K562 (cell line): ENCODE data around the gene PCDHGA8. TPM values are rescaled to one million over a fixed set of nuclear protein-coding genes. Genes with fewer than 3 reads are reported as not detected.

Experiments used
- PHB2 ChIP-seq: fragments of 450-650 bp; IDR thresholded peaks from 2 replicates; pipeline ENCODE4 v1.6.1; 2017; ENCODE audit warnings: low read depth
- RAD21 ChIP-seq, 2 experiments: fragments of 250-450 bp in 1 of 2; fragments of 450-650 bp in 1 of 2; sonication (Bioruptor Pico) in 1 of 2; formaldehyde crosslinking in 1 of 2; IDR thresholded peaks in 1 of 2; conservative IDR thresholded peaks in 1 of 2; 2 replicates each; pipeline versions ENCODE4 v1.4.0 to v1.8.0; 2020 to 2022; ENCODE audit warnings: mild to moderate bottlenecking in 2 of 2, moderate library complexity in 1 of 2
- XRCC4 ChIP-seq: IDR thresholded peaks from one replicate; pipeline ENCODE4 v1.6.1; 2011; ENCODE audit not compliant: insufficient read depth, insufficient read length; ENCODE audit errors: extremely low read depth
- polyA plus RNA-seq, 8 experiments: library from polyadenylated mRNA; depleted of rRNA in 4 of 8; stranded (reverse) in 5 of 8; unstranded in 3 of 8; fragments of >200 nt; fragmentation: Nextera tagmentation in 2 of 8; fragmentation: Illumina TruSeq in 1 of 8; extraction: Ambion mirVana in 2 of 8; extraction: Trizol in 1 of 8; gene quantifications; 2 replicates each; pipeline versions ENCODE4 v1.2.1 to v1.2.3, GENCODE V29; 2011 to 2014; ENCODE audit warnings: inconsistent platforms in 1 of 8, missing spikeins in 1 of 8
- total RNA-seq, 7 experiments: library from RNA; depleted of rRNA in 6 of 7; stranded (reverse); fragments of >200 nt in 6 of 7; fragmentation: Illumina TruSeq in 2 of 7; extraction: Trizol in 2 of 7; gene quantifications; 2 replicates each; pipeline versions ENCODE4 v1.2.1 to v1.2.3, GENCODE V29; 2011 to 2021; ENCODE audit warnings: low replicate concordance in 1 of 7
- TF ChIP-seq, protein P1 (sequence below): fragments of 450-650 bp; IDR thresholded peaks from 2 replicates; pipeline ENCODE4 v1.6.1; 2018; ENCODE audit not compliant: partially characterized antibody
- TF ChIP-seq, protein P2 (sequence below), 2 experiments: fragments of 450-650 bp; formaldehyde crosslinking in 1 of 2; IDR thresholded peaks; 2 replicates each; pipeline versions ENCODE4 v1.4.0 to v1.6.1; 2014 to 2020; ENCODE audit warnings: mild to moderate bottlenecking in 2 of 2, borderline replicate concordance in 1 of 2, low read depth in 1 of 2
- TF ChIP-seq, protein P3 (sequence below): fragments of 450-650 bp; conservative IDR thresholded peaks from 2 replicates; pipeline ENCODE4 v1.6.1; 2016; ENCODE audit warnings: missing genetic modification characterization, low read depth, mild to moderate bottlenecking, missing compliant biosample characterization, moderate library complexity
- TF ChIP-seq, protein P4 (sequence below): fragments of 450-650 bp; IDR thresholded peaks from 2 replicates; pipeline ENCODE4 v1.7.0; 2016; ENCODE audit warnings: borderline replicate concordance
- TF ChIP-seq, protein P5 (sequence below): fragments of 450-650 bp; IDR thresholded peaks from 2 replicates; pipeline ENCODE4 v1.6.1; 2016; ENCODE audit warnings: borderline replicate concordance

PCDHGA8 gene
- total and polyA plus RNA-seq, 9 of the 15 experiments (the other 6 are each of a cell fraction or from before 2014, with no cell fraction given): 0.04 to 0.11 (median 0.07) TPM; not detected in 2

DNA sequence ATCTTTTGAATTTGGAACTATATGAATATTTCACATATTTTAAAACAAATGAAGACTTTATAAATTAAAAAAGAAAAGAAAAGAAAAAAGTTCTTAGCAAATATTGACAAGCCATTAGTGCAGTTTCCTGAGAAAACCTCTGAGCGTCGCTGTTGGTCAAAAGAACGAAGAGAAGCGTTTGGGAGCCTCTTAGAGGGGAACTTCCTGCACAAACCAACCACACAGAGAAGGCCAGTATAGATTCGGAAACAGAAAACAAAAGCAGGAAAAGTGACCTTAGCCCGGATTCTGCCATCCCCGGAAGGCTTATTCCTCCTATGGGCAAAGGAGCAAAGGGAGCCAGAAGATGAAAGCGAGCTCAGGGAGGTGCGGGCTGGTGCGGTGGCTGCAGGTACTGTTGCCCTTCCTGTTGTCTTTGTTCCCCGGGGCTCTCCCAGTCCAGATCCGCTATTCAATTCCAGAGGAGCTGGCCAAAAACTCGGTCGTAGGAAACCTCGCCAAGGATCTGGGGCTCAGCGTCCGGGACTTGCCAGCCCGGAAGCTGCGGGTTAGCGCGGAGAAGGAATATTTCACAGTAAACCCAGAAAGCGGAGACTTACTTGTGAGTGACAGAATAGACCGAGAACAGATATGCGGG lies 32.5 kb upstream of the PCDHGA8 start, which contains the start of gene PCDHGB2 (continued):
- TF ChIP-seq, protein P1, sequence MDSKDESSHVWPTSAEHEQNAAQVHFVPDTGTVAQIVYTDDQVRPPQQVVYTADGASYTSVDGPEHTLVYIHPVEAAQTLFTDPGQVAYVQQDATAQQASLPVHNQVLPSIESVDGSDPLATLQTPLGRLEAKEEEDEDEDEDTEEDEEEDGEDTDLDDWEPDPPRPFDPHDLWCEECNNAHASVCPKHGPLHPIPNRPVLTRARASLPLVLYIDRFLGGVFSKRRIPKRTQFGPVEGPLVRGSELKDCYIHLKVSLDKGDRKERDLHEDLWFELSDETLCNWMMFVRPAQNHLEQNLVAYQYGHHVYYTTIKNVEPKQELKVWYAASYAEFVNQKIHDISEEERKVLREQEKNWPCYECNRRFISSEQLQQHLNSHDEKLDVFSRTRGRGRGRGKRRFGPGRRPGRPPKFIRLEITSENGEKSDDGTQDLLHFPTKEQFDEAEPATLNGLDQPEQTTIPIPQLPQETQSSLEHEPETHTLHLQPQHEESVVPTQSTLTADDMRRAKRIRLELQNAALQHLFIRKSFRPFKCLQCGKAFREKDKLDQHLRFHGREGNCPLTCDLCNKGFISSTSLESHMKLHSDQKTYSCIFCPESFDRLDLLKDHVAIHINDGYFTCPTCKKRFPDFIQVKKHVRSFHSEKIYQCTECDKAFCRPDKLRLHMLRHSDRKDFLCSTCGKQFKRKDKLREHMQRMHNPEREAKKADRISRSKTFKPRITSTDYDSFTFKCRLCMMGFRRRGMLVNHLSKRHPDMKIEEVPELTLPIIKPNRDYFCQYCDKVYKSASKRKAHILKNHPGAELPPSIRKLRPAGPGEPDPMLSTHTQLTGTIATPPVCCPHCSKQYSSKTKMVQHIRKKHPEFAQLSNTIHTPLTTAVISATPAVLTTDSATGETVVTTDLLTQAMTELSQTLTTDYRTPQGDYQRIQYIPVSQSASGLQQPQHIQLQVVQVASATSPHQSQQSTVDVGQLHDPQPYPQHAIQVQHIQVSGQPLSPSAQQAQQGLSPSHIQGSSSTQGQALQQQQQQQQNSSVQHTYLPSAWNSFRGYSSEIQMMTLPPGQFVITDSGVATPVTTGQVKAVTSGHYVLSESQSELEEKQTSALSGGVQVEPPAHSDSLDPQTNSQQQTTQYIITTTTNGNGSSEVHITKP: no peak
- TF ChIP-seq RAD21 (CRISPR knock-in tag; conservative IDR thresholded peaks at IDR 0.05 in 1 of 2, IDR thresholded peaks at IDR 0.05 in 1 of 2): peak; percentile 12 to 35; a peak in 2 of 4 replicates
- TF ChIP-seq, protein P2, sequence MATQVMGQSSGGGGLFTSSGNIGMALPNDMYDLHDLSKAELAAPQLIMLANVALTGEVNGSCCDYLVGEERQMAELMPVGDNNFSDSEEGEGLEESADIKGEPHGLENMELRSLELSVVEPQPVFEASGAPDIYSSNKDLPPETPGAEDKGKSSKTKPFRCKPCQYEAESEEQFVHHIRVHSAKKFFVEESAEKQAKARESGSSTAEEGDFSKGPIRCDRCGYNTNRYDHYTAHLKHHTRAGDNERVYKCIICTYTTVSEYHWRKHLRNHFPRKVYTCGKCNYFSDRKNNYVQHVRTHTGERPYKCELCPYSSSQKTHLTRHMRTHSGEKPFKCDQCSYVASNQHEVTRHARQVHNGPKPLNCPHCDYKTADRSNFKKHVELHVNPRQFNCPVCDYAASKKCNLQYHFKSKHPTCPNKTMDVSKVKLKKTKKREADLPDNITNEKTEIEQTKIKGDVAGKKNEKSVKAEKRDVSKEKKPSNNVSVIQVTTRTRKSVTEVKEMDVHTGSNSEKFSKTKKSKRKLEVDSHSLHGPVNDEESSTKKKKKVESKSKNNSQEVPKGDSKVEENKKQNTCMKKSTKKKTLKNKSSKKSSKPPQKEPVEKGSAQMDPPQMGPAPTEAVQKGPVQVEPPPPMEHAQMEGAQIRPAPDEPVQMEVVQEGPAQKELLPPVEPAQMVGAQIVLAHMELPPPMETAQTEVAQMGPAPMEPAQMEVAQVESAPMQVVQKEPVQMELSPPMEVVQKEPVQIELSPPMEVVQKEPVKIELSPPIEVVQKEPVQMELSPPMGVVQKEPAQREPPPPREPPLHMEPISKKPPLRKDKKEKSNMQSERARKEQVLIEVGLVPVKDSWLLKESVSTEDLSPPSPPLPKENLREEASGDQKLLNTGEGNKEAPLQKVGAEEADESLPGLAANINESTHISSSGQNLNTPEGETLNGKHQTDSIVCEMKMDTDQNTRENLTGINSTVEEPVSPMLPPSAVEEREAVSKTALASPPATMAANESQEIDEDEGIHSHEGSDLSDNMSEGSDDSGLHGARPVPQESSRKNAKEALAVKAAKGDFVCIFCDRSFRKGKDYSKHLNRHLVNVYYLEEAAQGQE (IDR thresholded peaks at IDR 0.05; ENCODE audit: borderline replicate concordance): peak; percentile 15; the same call in 1 of the 2 replicates
- TF ChIP-seq, protein P2 (CRISPR knock-in tag; IDR thresholded peaks at IDR 0.05; ENCODE audit: low read depth): no peak
- TF ChIP-seq, protein P3, sequence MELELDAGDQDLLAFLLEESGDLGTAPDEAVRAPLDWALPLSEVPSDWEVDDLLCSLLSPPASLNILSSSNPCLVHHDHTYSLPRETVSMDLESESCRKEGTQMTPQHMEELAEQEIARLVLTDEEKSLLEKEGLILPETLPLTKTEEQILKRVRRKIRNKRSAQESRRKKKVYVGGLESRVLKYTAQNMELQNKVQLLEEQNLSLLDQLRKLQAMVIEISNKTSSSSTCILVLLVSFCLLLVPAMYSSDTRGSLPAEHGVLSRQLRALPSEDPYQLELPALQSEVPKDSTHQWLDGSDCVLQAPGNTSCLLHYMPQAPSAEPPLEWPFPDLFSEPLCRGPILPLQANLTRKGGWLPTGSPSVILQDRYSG (tag): no peak
- no peak for TF ChIP-seq XRCC4
- TF ChIP-seq PHB2: no peak
- TF ChIP-seq, protein P4, sequence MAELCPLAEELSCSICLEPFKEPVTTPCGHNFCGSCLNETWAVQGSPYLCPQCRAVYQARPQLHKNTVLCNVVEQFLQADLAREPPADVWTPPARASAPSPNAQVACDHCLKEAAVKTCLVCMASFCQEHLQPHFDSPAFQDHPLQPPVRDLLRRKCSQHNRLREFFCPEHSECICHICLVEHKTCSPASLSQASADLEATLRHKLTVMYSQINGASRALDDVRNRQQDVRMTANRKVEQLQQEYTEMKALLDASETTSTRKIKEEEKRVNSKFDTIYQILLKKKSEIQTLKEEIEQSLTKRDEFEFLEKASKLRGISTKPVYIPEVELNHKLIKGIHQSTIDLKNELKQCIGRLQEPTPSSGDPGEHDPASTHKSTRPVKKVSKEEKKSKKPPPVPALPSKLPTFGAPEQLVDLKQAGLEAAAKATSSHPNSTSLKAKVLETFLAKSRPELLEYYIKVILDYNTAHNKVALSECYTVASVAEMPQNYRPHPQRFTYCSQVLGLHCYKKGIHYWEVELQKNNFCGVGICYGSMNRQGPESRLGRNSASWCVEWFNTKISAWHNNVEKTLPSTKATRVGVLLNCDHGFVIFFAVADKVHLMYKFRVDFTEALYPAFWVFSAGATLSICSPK: no peak
- TF ChIP-seq, protein P5, sequence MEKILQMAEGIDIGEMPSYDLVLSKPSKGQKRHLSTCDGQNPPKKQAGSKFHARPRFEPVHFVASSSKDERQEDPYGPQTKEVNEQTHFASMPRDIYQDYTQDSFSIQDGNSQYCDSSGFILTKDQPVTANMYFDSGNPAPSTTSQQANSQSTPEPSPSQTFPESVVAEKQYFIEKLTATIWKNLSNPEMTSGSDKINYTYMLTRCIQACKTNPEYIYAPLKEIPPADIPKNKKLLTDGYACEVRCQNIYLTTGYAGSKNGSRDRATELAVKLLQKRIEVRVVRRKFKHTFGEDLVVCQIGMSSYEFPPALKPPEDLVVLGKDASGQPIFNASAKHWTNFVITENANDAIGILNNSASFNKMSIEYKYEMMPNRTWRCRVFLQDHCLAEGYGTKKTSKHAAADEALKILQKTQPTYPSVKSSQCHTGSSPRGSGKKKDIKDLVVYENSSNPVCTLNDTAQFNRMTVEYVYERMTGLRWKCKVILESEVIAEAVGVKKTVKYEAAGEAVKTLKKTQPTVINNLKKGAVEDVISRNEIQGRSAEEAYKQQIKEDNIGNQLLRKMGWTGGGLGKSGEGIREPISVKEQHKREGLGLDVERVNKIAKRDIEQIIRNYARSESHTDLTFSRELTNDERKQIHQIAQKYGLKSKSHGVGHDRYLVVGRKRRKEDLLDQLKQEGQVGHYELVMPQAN: no peak
